KMS-11 (cell line): ENCODE data around the gene ST8SIA4.
A peak's percentile ranks its signal among the peaks of the same experiment; 100 is the strongest.

ENCODE experiments used
- H2AFZ ChIP-seq: fragments of 200-600 bp; sonication (generic); 2 replicates; pipeline ENCODE4 v1.6.1; 2016; ENCODE audit warnings: antibody characterized with exemption, mixed run types, low read depth
- H3K27ac ChIP-seq: fragments of 200-600 bp; sonication (generic); 2 replicates; pipeline ENCODE4 v1.6.1; 2016; ENCODE audit warnings: mild to moderate bottlenecking, mixed run types
- H3K27me3 ChIP-seq: fragments of 200-600 bp; sonication (generic); 2 replicates; pipeline ENCODE4 v1.6.1; 2017; ENCODE audit warnings: mild to moderate bottlenecking, low read depth, mixed run types, moderate library complexity; ENCODE audit not compliant: insufficient read depth
- H3K36me3 ChIP-seq: fragments of 200-600 bp; sonication (generic); 2 replicates; pipeline ENCODE4 v1.6.1; 2017; ENCODE audit warnings: mild to moderate bottlenecking, mixed run types; ENCODE audit not compliant: insufficient read depth
- H3K4me1 ChIP-seq: fragments of 200-600 bp; sonication (generic); 2 replicates; pipeline ENCODE4 v1.6.1; 2016; ENCODE audit warnings: mild to moderate bottlenecking, low read depth, mixed run types; ENCODE audit not compliant: poor library complexity, severe bottlenecking
- H3K4me2 ChIP-seq: fragments of 200-600 bp; sonication (generic); 2 replicates; pipeline ENCODE4 v1.7.0; 2016; ENCODE audit warnings: mild to moderate bottlenecking, mixed run types
- H3K4me3 ChIP-seq: fragments of 200-600 bp; sonication (generic); IDR thresholded peaks from 2 replicates; pipeline ENCODE4 v1.6.1; 2017; ENCODE audit warnings: low read depth, low read length, mixed read lengths; ENCODE audit not compliant: insufficient read depth
- H3K79me2 ChIP-seq: fragments of 200-600 bp; sonication (generic); 2 replicates; pipeline ENCODE4 v1.6.1; 2016; ENCODE audit warnings: low read depth, mixed run types; ENCODE audit not compliant: insufficient read depth
- H3K9ac ChIP-seq: fragments of 200-600 bp; sonication (generic); 2 replicates; pipeline ENCODE4 v1.6.1; 2016; ENCODE audit warnings: mild to moderate bottlenecking, mixed run types
- H4K20me1 ChIP-seq: fragments of 200-600 bp; sonication (generic); 2 replicates; pipeline ENCODE4 v1.6.1; 2016; ENCODE audit warnings: mild to moderate bottlenecking, mixed run types; ENCODE audit not compliant: insufficient read depth
- TF ChIP-seq, protein P1 (sequence below): fragments of 200-600 bp; sonication (generic); conservative IDR thresholded peaks from 2 replicates; pipeline ENCODE4 v1.6.1; 2017; ENCODE audit warnings: low read depth, mild to moderate bottlenecking, antibody characterized with exemption, low read length, moderate library complexity, mixed read lengths

The ST8SIA4 gene

GRCh38 chr5:100896054-100896453 lies 7.0 kb downstream of the ST8SIA4 start:
- Histone ChIP-seq H3K4me3 (no peak overlapping the region), H3K36me3 (no peaks in the 10 kb centered on the region; the same call in none of the 2 replicates), H3K4me1 (peaks cover 78% of the 10 kb centered on the region), H3K27me3 (no peaks in the 10 kb centered on the region), H3K79me2 (peaks cover 86% of the 10 kb centered on the region), H3K9ac (no peak overlapping the region), H3K27ac (no peak overlapping the region), H3K4me2 (no peak overlapping the region), H2AFZ (no peak overlapping the region), H4K20me1 (no peaks in the 10 kb centered on the region)
- TF ChIP-seq, protein P1, sequence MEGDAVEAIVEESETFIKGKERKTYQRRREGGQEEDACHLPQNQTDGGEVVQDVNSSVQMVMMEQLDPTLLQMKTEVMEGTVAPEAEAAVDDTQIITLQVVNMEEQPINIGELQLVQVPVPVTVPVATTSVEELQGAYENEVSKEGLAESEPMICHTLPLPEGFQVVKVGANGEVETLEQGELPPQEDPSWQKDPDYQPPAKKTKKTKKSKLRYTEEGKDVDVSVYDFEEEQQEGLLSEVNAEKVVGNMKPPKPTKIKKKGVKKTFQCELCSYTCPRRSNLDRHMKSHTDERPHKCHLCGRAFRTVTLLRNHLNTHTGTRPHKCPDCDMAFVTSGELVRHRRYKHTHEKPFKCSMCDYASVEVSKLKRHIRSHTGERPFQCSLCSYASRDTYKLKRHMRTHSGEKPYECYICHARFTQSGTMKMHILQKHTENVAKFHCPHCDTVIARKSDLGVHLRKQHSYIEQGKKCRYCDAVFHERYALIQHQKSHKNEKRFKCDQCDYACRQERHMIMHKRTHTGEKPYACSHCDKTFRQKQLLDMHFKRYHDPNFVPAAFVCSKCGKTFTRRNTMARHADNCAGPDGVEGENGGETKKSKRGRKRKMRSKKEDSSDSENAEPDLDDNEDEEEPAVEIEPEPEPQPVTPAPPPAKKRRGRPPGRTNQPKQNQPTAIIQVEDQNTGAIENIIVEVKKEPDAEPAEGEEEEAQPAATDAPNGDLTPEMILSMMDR = no peak

GRCh38 chr5:100890461-100891008 lies 12.5 kb downstream of the ST8SIA4 start:
- Histone ChIP-seq H3K27ac (peak overlapping the region; percentile 82), H3K4me3 (no peak overlapping the region), H4K20me1 (no peaks in the 10 kb centered on the region), H3K4me2 (peak overlapping the region; percentile 97), H3K27me3 (no peaks in the 10 kb centered on the region), H2AFZ (peak overlapping the region; percentile 35), H3K79me2 (peaks cover 41% of the 10 kb centered on the region), H3K9ac (peak overlapping the region; percentile 58), H3K4me1 (peaks cover 72% of the 10 kb centered on the region), H3K36me3 (no peaks in the 10 kb centered on the region; the same call in 1 of the 2 replicates)
- TF ChIP-seq, protein P1 = no peak

DNA sequence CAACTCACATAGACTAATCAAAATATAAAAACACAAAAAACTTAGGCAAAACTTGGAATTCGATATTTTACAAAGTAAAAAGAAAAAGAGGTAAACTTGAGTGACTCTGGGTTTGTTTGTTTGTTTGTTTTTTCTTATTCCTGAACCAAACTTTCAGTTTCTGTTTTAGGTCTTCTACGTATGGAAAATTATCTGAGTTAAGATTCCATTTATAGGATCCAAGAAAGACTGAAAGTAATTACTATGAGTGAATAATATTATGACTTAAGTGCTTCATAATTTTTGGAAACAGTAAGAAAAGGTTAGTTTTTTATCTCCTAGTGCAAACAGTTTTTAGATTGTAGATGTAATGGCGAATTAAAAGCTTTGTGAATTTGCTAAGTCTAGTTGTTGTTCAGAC lies 13.2 kb downstream of the ST8SIA4 start:
- Histone ChIP-seq H3K4me1 (peaks cover 74% of the 10 kb centered on the region), H3K4me2 (peak overlapping the region; percentile 97), H2AFZ (peak overlapping the region; percentile 35; the same call in 1 of the 2 replicates), H3K36me3 (no peaks in the 10 kb centered on the region; the same call in 1 of the 2 replicates), H3K4me3 (no peak overlapping the region), H4K20me1 (no peaks in the 10 kb centered on the region), H3K9ac (peak overlapping the region; percentile 58), H3K79me2 (peaks cover 35% of the 10 kb centered on the region), H3K27ac (peak overlapping the region; percentile 82), H3K27me3 (no peaks in the 10 kb centered on the region)
- TF ChIP-seq, protein P1 = no peak

DNA sequence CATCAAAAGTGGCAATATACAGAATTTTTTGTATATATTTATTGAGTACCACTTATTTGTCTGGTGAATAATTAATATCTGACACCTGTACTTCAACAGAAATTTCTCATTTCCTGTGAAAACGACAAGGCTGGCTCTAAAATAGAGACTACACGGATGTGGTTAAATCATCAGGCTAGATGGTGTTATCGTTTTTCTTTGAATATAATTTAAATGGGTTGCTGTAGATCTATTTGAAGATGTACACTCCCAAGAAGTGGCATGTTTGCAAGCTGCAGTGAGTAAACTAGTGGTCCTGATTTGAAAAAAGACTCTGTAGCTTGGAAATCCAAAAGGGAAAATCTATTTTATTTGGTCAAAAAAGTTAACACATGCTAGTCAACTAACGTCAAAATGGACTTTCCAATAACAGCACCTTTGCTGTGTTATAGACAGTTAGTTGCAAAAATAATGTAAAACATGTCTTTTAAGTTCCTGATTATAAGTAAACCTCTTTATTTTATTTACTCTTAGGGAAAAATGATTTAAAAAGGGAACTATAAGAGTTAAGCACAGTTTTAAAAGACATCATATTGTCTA lies 13.8 kb downstream of the ST8SIA4 start:
- TF ChIP-seq, protein P1 = no peak
- Histone ChIP-seq H3K36me3 (no peaks in the 10 kb centered on the region), H4K20me1 (no peaks in the 10 kb centered on the region), H3K79me2 (peaks cover 28% of the 10 kb centered on the region; the same call in 1 of the 2 replicates), H3K4me2 (peak overlapping the region; percentile 97), H3K27ac (peak overlapping the region; percentile 82), H2AFZ (peak overlapping the region; percentile 35; the same call in 1 of the 2 replicates), H3K27me3 (no peaks in the 10 kb centered on the region), H3K4me3 (no peak overlapping the region), H3K9ac (peak overlapping the region; percentile 58; the same call in 1 of the 2 replicates), H3K4me1 (peaks cover 73% of the 10 kb centered on the region)
